Psoas muscle (tissue), 8 donors: ENCODE results near the gene USP5. TPM values are rescaled to one million over a fixed set of nuclear protein-coding genes. Genes with fewer than 3 reads are reported as not detected.

ENCODE experiments used
- ATAC-seq, 4 donors: fragments of 200-7000 bp; cut with Tn5 transposase; one replicate each; pipeline ENCODE4 v1.9.1; 2020; ENCODE audit warnings: moderate library complexity in 3 of 4, mild to moderate bottlenecking in 2 of 4
- DNase-seq, 2 donors: peaks; one replicate each; pipeline ENCODE4 v3.0.0-alpha.2; 2020
- H3K27ac ChIP-seq: fragments of 200-600 bp; one replicate; pipeline ENCODE4 v1.8.0; 2022
- H3K27me3 ChIP-seq, 3 donors: fragments of 200-600 bp in 1 of 3; one replicate each; pipeline versions ENCODE4 v1.6.1 to v1.8.0; 2013 to 2022; ENCODE audit warnings: low read length in 2 of 3, mild to moderate bottlenecking in 2 of 3, moderate library complexity in 1 of 3; ENCODE audit not compliant: insufficient read depth in 3 of 3
- H3K36me3 ChIP-seq, 2 donors: fragments of 200-600 bp in 1 of 2; one replicate each; pipeline versions ENCODE4 v1.6.1 to v1.8.0; 2013 to 2022; ENCODE audit warnings: low read depth in 1 of 2, mild to moderate bottlenecking in 1 of 2, moderate library complexity in 1 of 2; ENCODE audit not compliant: insufficient read depth in 1 of 2
- H3K4me1 ChIP-seq: fragments of 200-600 bp; one replicate; pipeline ENCODE4 v1.8.0; 2022
- H3K4me3 ChIP-seq: fragments of 200-600 bp; one replicate; pipeline ENCODE4 v1.8.0; 2022; ENCODE audit warnings: mild to moderate bottlenecking
- H3K9me3 ChIP-seq: fragments of 200-600 bp; one replicate; pipeline ENCODE4 v1.8.0; 2022
- WGBS, 3 donors: extraction: QIAGEN DNeasy Blood & Tissue Kit; methylation state at CpG; one replicate each; pipeline versions ENCODE4 v1.1.6 to v1.1.7; 2013; 5-methylcytosine and 5-hydroxymethylcytosine counted together
- intact Hi-C, 2 donors: fragments of 100-400 bp; cut with DNase I; formaldehyde crosslinking; loops; one replicate each; pipeline versions ENCODE4 v1.11.0 to v1.14.2; 2022
- polyA plus RNA-seq, 3 donors: library from polyadenylated mRNA; stranded (reverse); fragments of 200-250 nt; gene quantifications; one replicate each; pipeline ENCODE4 v1.2.3, GENCODE V29; 2013
- total RNA-seq, 4 donors: library from RNA; stranded (reverse); fragmentation: NEBNext Ultra II Directional in 2 of 4; extraction: Animal tissue kit (Norgen Biotek cat#: 25700) in 2 of 4; gene quantifications; one replicate each; pipeline versions ENCODE4 v1.2.1 to v1.2.4, GENCODE V29; 2021 to 2023
- TF ChIP-seq, protein P1 (sequence below): fragments of 200-600 bp; IDR thresholded peaks from one replicate; pipeline ENCODE4 v1.8.0; 2022; ENCODE audit warnings: antibody characterized with exemption
- donor health status: healthy with polysubstance abuse.
- donor health status: DM: no; HTN: no; CAD: no; lungs with moderate emphysema.
- donor health status: Bipolar disorder and iron deficiency.
- donor health status: healthy.
- donor health status: DM: yes; HTN: yes; CAD: no.
- donor health status: DM: no; HTN: no; CAD: no.
- donor health status: DM: no; HTN: no; CAD: no.
- donor health status: DM: yes; HTN: yes; CAD: no.

The USP5 gene
- total and polyA plus RNA-seq, 7 donors = 43.1 to 127 (median 98.1) TPM

DNA sequence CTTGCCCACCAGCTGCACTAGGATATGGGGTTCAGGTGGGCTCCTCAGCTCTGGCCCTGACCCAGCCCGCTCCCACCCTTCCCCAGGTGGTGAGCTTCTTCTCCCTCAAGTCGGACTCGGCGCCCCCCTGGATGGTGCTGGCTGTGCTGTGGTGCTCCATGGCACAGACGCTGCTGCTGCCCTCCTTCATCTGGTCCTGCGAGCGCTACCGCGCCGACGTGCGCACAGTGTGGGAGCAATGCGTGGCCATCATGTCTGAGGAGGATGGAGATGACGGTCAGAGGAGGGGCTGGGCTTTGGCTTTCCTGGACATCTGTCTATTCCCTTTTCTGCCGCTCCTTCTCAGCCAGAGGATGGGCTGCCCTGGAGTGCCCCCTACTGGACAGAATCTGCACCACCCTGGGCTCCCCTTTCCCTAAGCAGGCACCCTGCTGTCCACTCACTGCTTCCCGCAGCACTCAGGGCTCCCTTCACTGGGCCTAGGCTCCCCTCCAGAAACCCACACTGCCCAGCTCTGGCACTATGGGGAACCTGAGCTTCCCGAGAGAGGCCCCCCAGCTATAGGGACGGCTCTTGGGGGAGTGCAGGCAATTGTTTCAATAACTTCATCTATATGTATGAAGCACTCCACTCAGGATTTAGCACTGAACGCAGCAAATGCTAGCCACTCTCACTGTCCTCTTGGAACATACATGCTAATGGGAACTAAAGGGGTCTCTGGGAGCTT, 26.4 kb upstream of the USP5 start:
- intact Hi-C loops = loop anchor here (2.0 to 10.0 kb wide), 4 partner anchors 71 to 208 kb away; partner anchors contain the start of gene MLF2 (in 2 of the 2)
- Histone ChIP-seq H3K27me3 (peaks cover 0 to 70% (median 15%) of the 10 kb centered on the region in 3 donors), H3K36me3 (no peaks in the 10 kb centered on the region), H3K27ac (no peak overlapping the region), H3K4me3 (no peak overlapping the region), H3K4me1 (peaks cover 3% of the 10 kb centered on the region), H3K9me3 (no peaks in the 10 kb centered on the region)
- TF ChIP-seq, protein P1, sequence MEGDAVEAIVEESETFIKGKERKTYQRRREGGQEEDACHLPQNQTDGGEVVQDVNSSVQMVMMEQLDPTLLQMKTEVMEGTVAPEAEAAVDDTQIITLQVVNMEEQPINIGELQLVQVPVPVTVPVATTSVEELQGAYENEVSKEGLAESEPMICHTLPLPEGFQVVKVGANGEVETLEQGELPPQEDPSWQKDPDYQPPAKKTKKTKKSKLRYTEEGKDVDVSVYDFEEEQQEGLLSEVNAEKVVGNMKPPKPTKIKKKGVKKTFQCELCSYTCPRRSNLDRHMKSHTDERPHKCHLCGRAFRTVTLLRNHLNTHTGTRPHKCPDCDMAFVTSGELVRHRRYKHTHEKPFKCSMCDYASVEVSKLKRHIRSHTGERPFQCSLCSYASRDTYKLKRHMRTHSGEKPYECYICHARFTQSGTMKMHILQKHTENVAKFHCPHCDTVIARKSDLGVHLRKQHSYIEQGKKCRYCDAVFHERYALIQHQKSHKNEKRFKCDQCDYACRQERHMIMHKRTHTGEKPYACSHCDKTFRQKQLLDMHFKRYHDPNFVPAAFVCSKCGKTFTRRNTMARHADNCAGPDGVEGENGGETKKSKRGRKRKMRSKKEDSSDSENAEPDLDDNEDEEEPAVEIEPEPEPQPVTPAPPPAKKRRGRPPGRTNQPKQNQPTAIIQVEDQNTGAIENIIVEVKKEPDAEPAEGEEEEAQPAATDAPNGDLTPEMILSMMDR = peak; percentile 87
- peak; percentile 79 to 83 (median 82) for ATAC-seq
- DNase-seq = peak; percentile 83 to 89
- 10 to 12% (median 12%) methylated on average over 17 to 19 of the region's 19 CpGs for WGBS, 3 donors

GRCh38 chr12:6826125-6826733, 25.7 kb upstream of the USP5 start:
- Histone ChIP-seq H3K4me1 (peaks cover 3% of the 10 kb centered on the region), H3K27ac (no peak overlapping the region)
- WGBS, 3 donors = 80 to 85% (median 84%) methylated on average over 17 of the region's 17 CpGs

DNA sequence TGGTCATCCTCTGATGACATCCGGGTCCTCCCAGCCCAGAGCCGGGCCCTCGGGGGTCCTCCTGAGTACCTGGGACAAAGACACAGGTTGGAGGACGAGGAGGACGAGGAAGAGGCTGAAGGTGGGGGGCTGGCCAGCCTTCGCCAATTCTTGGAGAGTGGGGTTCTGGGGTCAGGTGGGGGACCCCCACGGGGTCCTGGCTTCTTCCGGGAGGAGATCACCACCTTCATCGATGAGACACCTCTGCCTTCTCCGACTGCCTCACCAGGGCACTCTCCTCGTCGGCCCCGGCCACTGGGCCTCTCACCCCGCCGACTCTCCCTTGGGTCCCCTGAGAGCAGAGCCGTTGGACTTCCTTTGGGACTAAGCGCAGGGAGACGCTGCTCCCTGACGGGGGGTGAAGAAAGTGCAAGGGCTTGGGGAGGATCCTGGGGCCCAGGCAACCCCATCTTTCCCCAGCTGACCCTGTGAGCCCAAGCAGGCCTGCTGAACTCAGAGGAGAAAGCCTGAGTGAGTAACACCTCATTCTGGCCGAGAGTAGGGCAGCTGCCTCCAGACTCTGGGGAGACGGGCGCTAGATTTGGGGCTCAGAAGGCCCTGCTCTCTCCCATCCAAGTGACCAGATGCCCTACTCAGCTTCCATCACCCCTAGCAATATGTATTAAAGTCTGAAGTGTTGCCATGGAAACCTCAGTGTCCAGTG, 25.1 kb upstream of the USP5 start:
- Histone ChIP-seq H3K27ac (no peak overlapping the region), H3K9me3 (no peaks in the 10 kb centered on the region), H3K36me3 (no peaks in the 10 kb centered on the region), H3K4me1 (peaks cover 3% of the 10 kb centered on the region), H3K27me3 (peaks cover 0 to 69% (median 13%) of the 10 kb centered on the region in 3 donors), H3K4me3 (no peak overlapping the region)
- no peak for ATAC-seq
- no peak for DNase-seq
- intact Hi-C loops = loop anchor here (2.0 to 10.0 kb wide), 4 partner anchors 72 to 210 kb away; partner anchors contain the start of gene MLF2 (in 2 of the 2)
- TF ChIP-seq, protein P1 = no peak
- WGBS, 3 donors = 71 to 77% (median 74%) methylated on average over 22 of the region's 22 CpGs

More at GRCh38 chr12:6826125-6826733, 25.7 kb upstream of the USP5 start:
- no peak for ATAC-seq
- H3K36me3 ChIP-seq = no peaks in the 10 kb centered on the region
- no peak overlapping the region for H3K4me3 ChIP-seq
- intact Hi-C loops = loop anchor here (2.0 to 10.0 kb wide), 4 partner anchors 71 to 209 kb away; partner anchors contain the start of gene MLF2 (in 2 of the 2)
- DNase-seq = no peak
- TF ChIP-seq, protein P1 = no peak
- no peaks in the 10 kb centered on the region for H3K9me3 ChIP-seq
- peaks cover 0 to 70% (median 15%) of the 10 kb centered on the region in 3 donors for H3K27me3 ChIP-seq

GRCh38 chr12:6827437-6827911, 24.5 kb upstream of the USP5 start:
- peaks cover 0 to 63% (median 10%) of the 10 kb centered on the region in 3 donors for H3K27me3 ChIP-seq
- 11 to 18% (median 14%) methylated on average over 8 of the region's 8 CpGs for WGBS, 3 donors
- no peaks in the 10 kb centered on the region for H3K9me3 ChIP-seq
- no peaks in the 10 kb centered on the region for H3K36me3 ChIP-seq
- no peak overlapping the region for H3K4me3 ChIP-seq
- TF ChIP-seq, protein P1 = no peak
- H3K4me1 ChIP-seq = peaks cover 3% of the 10 kb centered on the region
- intact Hi-C loops = loop anchor here (2.0 to 10.0 kb wide), 4 partner anchors 73 to 210 kb away; partner anchors contain the start of gene MLF2 (in 2 of the 2)
- DNase-seq (peak; percentile 85 to 87), ATAC-seq (peak; percentile 39 to 54 (median 42))
- no peak overlapping the region for H3K27ac ChIP-seq
